ENCODE results near the gene ADAM12. TPM values are rescaled to one million over a fixed set of nuclear protein-coding genes. Genes with fewer than 3 reads are reported as not detected.

The ADAM12 gene
- total and polyA plus RNA-seq, 2 of the 13 experiments (the other 11 are each of a cell fraction or from before 2014, with no cell fraction given): not detected

DNA sequence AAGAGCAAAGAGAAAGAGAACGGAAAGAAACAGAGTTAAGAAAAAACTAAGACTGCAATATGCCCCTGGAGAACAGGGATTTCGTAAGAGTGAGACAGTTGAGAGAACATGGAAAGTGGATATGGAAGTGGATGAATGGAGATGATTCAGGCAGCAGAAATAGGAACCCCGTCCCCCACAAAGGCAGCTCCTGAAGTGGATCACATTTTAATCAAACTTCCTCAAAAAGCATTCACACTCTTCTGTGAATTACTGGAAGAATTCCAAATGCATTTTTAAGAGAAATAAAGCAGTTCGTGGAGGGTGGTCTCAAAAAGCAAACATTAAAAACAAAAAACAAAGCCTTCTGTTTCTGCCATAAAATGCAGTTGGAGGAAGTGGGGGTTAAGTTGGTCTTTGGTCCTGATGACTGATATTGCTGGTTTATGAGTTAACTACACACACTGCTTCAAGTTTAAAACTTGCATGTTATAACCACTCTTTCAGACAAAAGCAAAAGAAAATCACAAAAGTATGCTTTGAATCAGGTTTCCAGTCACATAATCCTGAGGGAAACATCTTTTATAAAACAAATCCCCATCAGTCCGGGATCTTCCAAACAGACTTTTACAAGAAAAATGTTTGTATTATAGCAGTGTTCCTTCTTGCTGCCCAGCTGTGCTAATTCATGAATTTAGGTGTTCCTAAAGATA is 277.6 kb downstream of the ADAM12 start:
- Histone ChIP-seq H3K4me2 (ENCODE audit: low read depth, low read length) (no peak overlapping the region), H3K4me1 (ENCODE audit: insufficient read depth, low read length) (no peaks in the 10 kb centered on the region), H3K9ac (ENCODE audit: insufficient read depth, low read depth, low read length) (no peak overlapping the region), H3K27me3 (ENCODE audit: control insufficient read depth in 1 of 2, insufficient read depth in 2 of 2, low read length in 2 of 2) (peaks cover 0 to 30% of the 10 kb centered on the region in 2 experiments; a peak in 2 of 5 replicates), H3K4me3 (replicated peaks in 1 of 3; ENCODE audit: insufficient read depth in 1 of 3, low read depth in 2 of 3, low read length in 3 of 3) (no peak overlapping the region), H3K27ac (ENCODE audit: extremely low read length, insufficient read depth, low read length) (no peak overlapping the region), H4K20me1 (ENCODE audit: insufficient read depth, low read length) (no peaks in the 10 kb centered on the region; the same call in 1 of the 2 replicates), H3K79me2 (ENCODE audit: insufficient read depth, low read length) (no peaks in the 10 kb centered on the region), H3K36me3 (replicated peaks in 1 of 2; ENCODE audit: control insufficient read depth in 1 of 2, insufficient read depth in 2 of 2, low read length in 2 of 2) (no peaks in the 10 kb centered on the region), H3K9me3 (ENCODE audit: low read length) (no peaks in the 10 kb centered on the region), H2AFZ (ENCODE audit: low read length) (no peak overlapping the region)
- in situ Hi-C loops (cut with HindIII; ENCODE audit: extremely low pct_ligation_motif_present, low pct_unique_long_range_greater_than_20kb): no loop called here
- no peak for FAIRE-seq
- 18% methylated on average over 5 of the region's 5 CpGs for WGBS (ENCODE audit: low lambda C conversion rate)
- TF ChIP-seq POLR2AphosphoS2 (IDR thresholded peaks at IDR 0.05; ENCODE audit: low read depth, low read length) (no peak), RARG (CRISPR knock-in tag; IDR thresholded peaks at IDR 0.05; ENCODE audit: low read depth) (no peak), GPN1 (CRISPR knock-in tag; IDR thresholded peaks at IDR 0.05; ENCODE audit: borderline replicate concordance) (no peak), THAP11 (CRISPR knock-in tag; IDR thresholded peaks at IDR 0.05) (no peak), TEAD2 (CRISPR knock-in tag; IDR thresholded peaks at IDR 0.05) (no peak)
- TF ChIP-seq, protein P1, sequence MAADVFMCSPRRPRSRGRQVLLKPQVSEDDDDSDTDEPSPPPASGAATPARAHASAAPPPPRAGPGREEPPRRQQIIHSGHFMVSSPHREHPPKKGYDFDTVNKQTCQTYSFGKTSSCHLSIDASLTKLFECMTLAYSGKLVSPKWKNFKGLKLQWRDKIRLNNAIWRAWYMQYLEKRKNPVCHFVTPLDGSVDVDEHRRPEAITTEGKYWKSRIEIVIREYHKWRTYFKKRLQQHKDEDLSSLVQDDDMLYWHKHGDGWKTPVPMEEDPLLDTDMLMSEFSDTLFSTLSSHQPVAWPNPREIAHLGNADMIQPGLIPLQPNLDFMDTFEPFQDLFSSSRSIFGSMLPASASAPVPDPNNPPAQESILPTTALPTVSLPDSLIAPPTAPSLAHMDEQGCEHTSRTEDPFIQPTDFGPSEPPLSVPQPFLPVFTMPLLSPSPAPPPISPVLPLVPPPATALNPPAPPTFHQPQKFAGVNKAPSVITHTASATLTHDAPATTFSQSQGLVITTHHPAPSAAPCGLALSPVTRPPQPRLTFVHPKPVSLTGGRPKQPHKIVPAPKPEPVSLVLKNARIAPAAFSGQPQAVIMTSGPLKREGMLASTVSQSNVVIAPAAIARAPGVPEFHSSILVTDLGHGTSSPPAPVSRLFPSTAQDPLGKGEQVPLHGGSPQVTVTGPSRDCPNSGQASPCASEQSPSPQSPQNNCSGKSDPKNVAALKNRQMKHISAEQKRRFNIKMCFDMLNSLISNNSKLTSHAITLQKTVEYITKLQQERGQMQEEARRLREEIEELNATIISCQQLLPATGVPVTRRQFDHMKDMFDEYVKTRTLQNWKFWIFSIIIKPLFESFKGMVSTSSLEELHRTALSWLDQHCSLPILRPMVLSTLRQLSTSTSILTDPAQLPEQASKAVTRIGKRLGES (CRISPR knock-in tag; IDR thresholded peaks at IDR 0.05; ENCODE audit: borderline replicate concordance): no peak
- no TSS peak for BruUV-seq (replicated peaks)
- POLR2A ChIA-PET: no interaction called here
- intact Hi-C loops (cut with micrococcal nuclease; ENCODE audit: unreplicated experiment): no loop called here
- DNase-seq (ENCODE audit: low spot score): no peak
- no peak for ATAC-seq
- CTCF ChIA-PET (ENCODE audit: low intra/inter-chr PET ratio, low total read pairs): no interaction called here
